GM18505 (cell line): Measurements from ENCODE around the gene UGT1A7.
"Not testable (repeated sequence)": the region's sequence is repeated elsewhere in the genome, so short reads cannot be mapped to it uniquely, and the experiment has no call there.

Source experiments
- ATAC-seq: cut with Tn5 transposase; IDR thresholded peaks from one replicate; pipeline ENCODE4 v1.9.1; 2021; ENCODE audit not compliant: unreplicated experiment
- POLR2A ChIP-seq: IDR thresholded peaks from 4 replicates; pipeline ENCODE4 v1.6.1; 2011; ENCODE audit warnings: borderline replicate concordance; ENCODE audit not compliant: insufficient read depth, insufficient read length; ENCODE audit errors: extremely low read depth

UGT1A7 gene

GRCh38 chr2:233718552-233718951 is 36.9 kb downstream of the UGT1A7 start, which contains the start of gene UGT1A4:
Gene UGT1A4 (plus strand): TSS chr2:233718736. CDS start chr2:233718821, 85 bp downstream.
- TF ChIP-seq POLR2A: no peak
- ATAC-seq: no peak

GRCh38 chr2:233728723-233729301 is 47.1 kb downstream of the UGT1A7 start, which contains the start of gene UGT1A3:
Gene UGT1A3 (plus strand): TSS chr2:233729042. CDS start chr2:233729127, 85 bp downstream.
- TF ChIP-seq POLR2A: no peak
- ATAC-seq: no peak

GRCh38 chr2:233736868-233737653 is 55.4 kb downstream of the UGT1A7 start:
- ATAC-seq: not testable (repeated sequence)

GRCh38 chr2:233740870-233741269 is 59.2 kb downstream of the UGT1A7 start:
- no peak for TF ChIP-seq POLR2A
- ATAC-seq: no peak

- no peak for ATAC-seq
These were observed 62.0 kb downstream of the UGT1A7 start for GRCh38 chr2:233743464-233744259.

GRCh38 chr2:233745073-233745755 is 63.5 kb downstream of the UGT1A7 start:
- TF ChIP-seq POLR2A: no peak
- ATAC-seq: no peak

More at GRCh38 chr2:233743464-233744259, 62.0 kb downstream of the UGT1A7 start:
- TF ChIP-seq POLR2A: no peak

- ATAC-seq: not testable (repeated sequence)
These were observed 64.1 kb downstream of the UGT1A7 start for GRCh38 chr2:233745838-233746237.

GRCh38 chr2:233746475-233747282 is 65.0 kb downstream of the UGT1A7 start:
- TF ChIP-seq POLR2A: no peak
- ATAC-seq: no peak

- no peak for ATAC-seq
These were observed 65.5 kb downstream of the UGT1A7 start for GRCh38 chr2:233747283-233747544.

GRCh38 chr2:233750689-233751088 is 69.0 kb downstream of the UGT1A7 start:
- ATAC-seq: not testable (repeated sequence)

More at GRCh38 chr2:233747283-233747544, 65.5 kb downstream of the UGT1A7 start:
- no peak for TF ChIP-seq POLR2A

GRCh38 chr2:233751212-233752009 is 69.7 kb downstream of the UGT1A7 start:
- ATAC-seq: not testable (repeated sequence)
